Stimulated activated CD4-positive, alpha-beta T cell treated with anti-CD3 and anti-CD28 coated beads, Interleukin-2, amount 100 ng/mL, for 4 hours (primary cell): ENCODE measurements around the gene PMPCA.

Experiments used
- DNase-seq: peaks from one replicate; pipeline ENCODE4 v3.0.0-alpha.2; 2020; ENCODE audit warnings: low read depth

The PMPCA gene, protein sequence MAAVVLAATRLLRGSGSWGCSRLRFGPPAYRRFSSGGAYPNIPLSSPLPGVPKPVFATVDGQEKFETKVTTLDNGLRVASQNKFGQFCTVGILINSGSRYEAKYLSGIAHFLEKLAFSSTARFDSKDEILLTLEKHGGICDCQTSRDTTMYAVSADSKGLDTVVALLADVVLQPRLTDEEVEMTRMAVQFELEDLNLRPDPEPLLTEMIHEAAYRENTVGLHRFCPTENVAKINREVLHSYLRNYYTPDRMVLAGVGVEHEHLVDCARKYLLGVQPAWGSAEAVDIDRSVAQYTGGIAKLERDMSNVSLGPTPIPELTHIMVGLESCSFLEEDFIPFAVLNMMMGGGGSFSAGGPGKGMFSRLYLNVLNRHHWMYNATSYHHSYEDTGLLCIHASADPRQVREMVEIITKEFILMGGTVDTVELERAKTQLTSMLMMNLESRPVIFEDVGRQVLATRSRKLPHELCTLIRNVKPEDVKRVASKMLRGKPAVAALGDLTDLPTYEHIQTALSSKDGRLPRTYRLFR

DNA sequence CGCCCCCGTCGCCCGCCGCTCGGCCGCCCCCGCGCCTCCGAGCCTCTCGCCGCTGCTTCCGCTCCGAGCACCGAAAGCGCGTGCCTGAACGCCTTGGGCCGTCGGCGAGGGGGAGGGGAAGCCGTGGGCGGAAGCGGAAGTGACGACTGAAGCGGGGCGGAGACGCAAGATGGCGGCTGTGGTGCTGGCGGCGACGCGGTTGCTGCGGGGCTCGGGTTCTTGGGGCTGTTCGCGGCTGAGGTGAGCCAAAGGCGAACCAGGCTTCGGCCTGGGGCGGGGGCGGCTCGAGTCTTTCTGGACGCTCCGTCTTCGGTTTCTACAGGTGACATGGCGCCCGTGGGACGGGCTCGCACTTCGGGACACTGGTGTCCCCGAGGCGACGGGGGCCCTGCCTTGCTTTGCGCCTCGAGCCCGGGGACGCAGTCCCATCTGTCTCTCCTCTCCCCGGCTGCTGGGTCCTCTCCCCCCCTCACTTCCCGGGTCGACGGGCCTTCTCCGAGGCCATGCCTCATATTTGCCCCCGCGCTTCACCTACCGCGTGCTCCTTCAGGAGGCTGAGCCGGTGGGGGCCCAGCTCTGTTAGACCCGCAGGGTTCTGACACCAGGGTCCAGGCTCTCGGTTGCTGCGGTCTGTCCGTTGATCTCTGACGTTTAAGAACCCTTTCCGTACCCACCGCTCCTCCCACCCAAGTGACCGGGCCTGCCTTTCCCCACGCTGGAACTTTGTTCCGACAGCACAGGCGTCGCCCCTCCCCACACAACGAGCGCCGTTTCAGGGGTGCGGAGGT lies at the start of gene PMPCA, which contains the start of gene ENTR1:
PMPCA (plus strand) TSS at position 159 of the 788 bp plus-strand sequence; CDS start at position 170, 11 bp downstream.
ENTR1 (minus strand) TSS at position 115 of the 788 bp plus-strand sequence. CDS start 217 bp downstream, outside the sequence.
- peak; percentile 97 for DNase-seq

DNA sequence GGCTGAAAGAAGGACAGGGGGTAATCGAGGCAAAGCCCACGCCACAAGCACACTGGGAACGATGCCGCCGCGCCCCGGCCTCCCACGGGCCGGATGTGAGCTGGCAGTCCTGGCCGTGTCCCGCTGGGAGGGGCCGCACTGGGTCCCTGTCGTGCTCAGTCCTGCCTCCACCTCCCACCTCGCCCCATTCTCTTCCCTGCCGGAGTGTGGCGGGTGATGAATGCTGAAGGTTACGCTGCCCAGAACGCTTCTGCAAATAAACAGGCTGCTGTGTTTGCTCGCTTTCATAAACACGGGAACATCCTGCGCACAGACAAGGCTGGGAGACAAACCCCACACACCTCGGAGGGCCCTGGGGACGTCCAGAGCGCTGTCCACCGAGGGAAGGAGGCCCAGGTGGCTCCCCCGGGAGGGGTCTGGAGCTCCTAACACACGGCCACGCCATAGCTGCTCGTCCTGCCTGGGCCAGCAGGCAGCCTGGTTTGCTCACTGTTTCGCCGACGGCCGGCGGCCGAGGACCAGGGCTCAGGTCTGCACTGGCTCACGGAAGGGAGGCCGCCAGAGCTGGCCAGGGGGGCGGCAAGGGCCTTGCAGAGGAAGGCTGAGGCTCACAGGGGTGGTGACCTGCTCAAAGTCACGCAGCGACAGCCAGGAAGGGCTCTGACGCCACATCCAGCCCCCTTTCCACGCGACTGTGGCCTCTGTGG lies 49.3 kb upstream of the PMPCA start:
- no peak for DNase-seq

DNA sequence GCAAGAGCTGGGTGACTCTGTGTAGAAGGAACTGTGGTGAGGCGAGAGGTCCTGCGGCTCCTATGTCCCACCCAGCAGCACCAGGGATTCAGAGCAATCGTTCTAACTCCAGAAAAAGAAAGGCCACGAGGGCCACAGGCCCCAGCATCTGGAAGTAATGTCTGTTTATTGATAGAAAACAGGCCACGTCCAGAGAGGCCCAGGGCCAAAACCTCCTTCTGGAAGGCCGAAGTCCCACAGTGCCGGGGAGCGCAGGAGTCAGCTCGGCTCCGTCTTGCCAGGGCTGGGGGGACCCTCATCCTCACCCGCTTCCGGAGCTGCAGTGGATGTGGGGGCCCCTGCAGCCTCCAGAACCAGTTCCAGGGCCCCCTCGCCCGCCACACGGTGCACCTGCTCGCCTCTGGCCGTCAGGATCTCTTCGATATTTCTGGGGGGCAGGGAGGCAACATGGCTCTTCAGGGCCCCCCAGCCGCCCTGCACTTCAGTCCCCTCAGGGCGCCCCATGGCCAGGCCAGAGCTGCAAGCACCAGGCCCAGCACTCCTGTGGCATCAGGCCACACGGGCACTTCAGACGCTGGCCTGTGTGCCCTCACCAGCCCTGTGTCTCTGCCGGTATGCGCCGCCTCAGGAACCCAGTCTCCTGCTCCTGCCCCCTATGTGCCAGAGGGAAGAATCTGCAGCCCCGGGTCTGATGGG lies 48.6 kb upstream of the PMPCA start:
- no peak for DNase-seq

DNA sequence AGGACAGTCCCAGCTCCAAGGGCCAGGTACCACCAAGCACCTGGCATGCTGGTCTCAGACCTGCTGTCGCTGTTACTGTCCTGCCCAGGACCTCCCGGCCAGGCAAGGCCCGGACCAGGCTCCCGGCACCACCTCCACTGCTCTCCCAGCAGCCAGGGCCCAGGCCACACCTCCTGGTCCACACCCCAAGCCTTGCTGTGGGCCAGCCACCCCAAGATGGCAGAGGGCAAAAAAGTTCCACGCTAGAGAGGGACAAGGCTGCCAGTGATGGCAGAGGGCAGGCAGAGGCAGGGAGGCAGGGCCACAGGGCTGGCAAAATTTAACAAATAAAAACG lies 48.0 kb upstream of the PMPCA start:
- DNase-seq = no peak

DNA sequence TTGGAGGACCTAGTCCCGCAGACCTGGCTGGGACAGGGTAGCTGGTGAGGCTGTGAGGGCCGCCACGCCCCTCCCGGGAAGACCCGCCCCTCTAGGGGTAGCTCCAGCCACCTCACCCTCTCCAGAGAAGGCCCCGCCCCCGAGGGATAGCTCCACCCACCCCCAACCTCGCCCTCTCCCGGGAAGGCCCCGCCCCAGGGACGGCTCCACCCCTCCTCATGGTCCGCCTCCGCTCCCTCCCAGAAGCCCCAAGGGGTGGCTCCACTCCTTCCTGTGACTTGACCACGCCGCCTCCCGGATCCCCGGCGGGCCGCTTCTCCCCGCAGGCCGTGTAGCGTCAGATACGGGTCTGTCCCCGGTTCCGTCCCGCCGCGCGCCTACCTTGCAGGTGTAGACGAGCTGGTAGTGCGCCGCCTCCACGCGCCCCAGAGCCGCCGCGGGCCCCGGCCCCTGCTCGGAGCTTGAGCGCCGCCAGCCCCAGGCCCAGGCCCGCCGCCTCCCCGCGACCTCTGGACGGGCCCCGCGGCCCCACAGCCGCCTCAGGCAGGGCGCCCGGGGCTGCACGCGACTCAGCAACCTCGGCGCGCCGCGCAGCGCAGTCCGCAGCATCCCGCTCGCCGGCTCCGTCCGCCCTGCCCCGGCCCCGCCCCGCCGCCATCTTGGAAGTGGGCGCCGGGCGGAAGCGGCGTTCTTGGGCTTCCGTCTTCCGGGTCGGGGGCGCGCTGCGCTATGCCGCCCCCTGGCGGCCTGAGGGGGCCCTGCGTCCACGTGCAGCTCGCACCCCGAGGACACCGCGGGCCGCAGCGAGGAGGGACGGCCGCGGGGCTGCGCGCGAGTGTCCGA lies 47.1 kb upstream of the PMPCA start, which contains the start of gene DNLZ:
DNLZ (minus strand) TSS at position 639 of the 843 bp plus-strand sequence; CDS start at position 609, 30 bp downstream.
- peak; percentile 94 for DNase-seq

DNA sequence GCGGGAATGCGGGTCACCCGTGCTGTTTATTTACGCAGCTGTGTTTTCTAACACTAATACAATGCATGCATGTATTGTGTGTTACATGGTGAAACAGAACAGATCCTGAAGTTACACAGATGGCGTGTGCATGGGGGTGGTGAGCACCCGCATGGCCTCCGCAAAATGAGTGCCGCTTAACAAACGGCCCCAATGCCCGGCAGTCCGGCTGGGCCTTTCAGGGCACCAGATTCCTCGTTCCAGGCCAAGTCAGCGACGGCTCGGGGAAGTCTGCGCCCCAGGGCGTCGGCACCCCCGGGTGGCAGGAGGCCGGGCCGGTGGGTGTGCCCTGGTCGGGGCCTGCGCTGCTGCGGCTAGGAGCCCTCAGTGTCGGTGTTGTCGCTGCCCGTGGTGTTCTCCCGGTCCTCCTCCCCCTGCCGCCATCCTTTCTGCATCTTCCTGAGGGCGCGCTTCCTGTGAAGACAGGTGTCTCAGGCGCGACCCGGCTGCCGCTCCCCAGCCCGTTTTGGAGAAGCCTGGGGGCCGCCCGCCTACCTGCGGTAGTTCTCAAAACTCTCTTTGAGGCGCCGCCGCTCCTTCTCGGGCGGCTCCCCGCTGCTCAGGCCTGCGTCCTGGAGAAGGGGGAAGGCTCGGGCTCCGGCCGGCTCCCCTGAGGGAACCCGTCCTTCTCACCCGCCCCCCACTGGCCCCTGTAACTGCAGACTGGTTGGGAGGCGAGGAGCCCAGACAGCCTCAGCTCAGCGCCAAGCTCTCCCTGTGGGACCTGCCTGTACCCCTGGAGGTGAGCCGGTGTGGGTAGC lies 46.3 kb upstream of the PMPCA start:
- DNase-seq = no peak

DNA sequence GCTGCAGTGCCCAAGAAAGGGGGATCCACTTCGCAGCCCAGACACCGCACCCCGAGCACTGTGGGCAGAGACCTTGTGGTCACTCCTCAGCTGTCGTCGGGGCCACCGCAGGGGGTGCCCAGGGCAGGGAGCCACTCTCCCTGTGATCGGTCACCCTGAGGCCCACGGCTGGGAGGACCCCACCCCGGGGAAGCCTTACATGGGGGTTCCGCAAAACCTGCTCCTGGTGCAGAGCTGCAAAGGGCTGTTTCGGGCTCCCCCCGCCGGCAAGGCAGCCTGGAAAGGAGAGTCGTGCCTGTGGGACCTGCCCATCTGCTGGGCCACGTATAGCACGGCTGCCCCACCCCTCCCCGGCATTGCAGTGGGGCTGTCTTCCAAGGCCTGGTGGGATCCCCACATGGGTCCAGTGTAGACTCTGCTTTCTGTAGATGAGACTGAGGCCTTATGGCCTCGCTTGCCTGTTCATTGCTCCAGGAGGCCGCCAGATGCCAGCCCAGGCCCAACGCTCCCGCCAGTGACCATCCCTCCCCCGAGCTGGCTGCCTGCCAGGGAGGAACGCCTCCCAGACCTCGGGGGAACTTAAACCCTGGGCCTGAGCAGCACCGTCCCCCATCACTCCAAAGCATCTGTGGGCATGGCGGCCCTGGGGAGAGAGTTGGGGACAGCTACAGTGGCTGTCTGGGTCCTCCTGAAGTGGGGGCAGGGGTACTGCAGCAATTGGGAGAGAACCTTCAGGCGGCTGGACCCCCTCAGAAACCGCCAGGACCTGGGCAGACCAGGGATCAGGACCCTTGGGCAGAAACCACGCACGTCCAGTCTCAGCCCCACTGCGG lies 45.3 kb upstream of the PMPCA start:
- no peak for DNase-seq

DNA sequence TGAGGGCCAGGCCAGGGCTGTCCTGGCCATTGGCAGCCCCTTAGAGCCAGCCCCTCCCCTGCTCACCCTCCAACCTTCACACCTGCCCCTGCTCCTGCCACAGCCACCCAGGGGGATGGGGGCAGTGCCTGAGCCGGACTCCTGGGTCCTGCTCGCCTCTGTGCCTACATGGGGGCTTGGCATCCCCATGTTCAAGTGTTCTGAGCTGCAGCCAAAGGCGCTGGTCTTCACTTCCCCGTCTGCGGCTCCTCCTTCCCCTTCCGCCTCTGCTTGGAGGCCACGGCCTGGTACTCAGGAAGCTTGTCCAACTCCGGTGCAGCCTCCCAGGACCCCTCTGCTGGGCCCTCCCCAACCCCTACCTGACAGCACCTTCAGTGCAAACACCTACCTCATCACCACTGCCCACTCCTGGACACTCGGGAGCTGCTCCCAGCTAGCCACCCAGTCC lies 44.7 kb upstream of the PMPCA start:
- DNase-seq = no peak

DNA sequence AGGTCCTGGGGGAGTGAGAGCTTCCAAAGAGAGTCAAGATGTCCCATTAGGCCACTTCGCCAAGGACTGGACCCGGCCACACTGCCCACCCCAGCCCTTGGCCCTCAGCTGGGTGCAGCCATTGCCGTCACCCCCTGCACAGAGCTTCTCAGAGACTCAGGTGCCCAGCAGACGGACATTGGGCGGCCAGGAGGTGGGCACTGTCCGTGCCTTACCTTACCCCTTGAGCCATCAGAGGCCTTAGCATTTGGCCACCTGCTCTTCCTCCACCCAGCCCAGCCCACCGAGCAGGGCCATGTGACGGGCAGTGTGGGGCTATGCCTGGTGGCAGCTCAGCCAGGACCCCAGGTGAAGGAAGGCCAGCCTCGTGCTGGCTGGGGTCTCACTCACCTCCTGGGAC lies 43.6 kb upstream of the PMPCA start:
- no peak for DNase-seq

DNA sequence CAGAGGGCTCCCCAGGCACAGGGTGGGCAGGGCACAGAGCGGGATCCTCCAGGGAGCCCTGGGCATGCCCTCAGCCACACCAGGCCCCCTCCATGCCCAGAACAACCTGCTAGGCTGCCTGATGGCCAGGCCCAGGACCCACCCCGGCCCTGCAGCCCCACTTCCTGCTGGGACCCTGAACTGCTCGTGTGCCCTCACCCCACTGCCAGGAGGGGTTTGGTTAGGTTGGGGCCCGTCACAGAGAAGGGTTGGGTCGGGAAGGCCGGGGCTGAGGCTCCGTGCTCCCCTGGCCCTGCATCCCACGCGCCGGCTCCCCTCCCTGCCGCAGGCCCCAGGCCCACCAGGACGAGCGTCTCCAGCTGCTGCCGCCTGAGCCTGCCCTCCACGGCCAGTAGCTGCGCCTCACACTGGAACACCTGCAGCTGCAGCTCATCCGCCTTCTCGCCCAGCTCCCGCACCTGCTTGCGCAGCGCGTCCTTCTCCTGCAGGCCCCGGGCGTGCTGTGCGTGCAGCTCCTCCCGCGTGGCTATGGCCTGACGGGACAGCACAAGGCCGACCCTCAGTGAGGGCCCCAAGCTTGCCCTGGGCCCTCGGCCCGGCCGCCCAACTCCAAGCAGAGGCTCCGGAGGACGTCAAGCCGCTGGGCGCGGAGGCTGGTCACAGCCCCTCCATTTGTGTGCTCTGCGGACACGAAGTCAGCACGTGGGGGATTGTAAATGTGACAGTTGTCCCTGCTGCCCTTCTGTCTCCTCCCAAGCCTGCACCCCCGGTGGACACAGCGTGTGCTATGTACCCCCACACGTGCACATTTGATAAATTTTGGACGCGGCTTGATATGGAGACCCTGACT lies 42.9 kb upstream of the PMPCA start:
- no peak for DNase-seq

DNA sequence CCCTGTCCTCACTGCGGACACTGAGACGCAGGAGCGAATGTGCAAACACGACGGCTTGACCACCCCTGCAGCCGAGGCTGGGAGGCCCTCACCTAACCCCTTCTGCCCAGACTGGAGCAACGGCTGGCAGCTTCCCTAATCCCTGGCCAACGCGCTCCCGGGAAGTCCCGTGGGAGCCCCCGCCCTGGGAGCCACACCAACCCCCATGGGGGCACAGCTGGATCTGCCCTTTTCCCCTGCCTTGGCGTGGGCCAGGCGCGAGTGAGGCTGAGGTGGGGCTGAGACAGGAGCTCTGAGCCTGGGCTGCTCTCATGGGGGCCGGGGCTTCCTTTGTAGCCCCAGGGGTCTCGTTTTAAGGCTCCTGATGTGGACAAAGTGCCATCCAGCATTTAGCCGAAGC lies 42.3 kb upstream of the PMPCA start:
- DNase-seq = no peak

DNA sequence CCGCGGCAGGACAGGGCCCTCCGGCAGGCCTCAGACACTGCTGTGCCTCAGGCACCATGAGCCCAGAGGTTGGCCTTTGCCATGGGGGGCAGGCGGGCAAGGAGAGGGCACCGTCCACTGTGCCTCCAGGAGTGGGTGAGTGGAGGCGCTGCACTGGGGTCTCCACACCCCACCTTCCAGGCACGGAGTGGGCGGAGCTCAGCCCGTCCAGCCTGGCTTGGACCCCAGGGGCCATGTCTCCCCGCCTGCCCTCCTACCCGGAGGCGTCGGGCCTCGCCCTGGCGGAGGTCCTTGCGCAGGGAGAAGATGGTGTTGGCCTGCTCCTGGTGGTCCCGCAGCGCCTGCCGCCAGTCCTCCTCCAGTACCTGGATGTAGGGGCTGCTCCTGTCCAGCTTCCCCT lies 40.4 kb upstream of the PMPCA start:
- no peak for DNase-seq

DNA sequence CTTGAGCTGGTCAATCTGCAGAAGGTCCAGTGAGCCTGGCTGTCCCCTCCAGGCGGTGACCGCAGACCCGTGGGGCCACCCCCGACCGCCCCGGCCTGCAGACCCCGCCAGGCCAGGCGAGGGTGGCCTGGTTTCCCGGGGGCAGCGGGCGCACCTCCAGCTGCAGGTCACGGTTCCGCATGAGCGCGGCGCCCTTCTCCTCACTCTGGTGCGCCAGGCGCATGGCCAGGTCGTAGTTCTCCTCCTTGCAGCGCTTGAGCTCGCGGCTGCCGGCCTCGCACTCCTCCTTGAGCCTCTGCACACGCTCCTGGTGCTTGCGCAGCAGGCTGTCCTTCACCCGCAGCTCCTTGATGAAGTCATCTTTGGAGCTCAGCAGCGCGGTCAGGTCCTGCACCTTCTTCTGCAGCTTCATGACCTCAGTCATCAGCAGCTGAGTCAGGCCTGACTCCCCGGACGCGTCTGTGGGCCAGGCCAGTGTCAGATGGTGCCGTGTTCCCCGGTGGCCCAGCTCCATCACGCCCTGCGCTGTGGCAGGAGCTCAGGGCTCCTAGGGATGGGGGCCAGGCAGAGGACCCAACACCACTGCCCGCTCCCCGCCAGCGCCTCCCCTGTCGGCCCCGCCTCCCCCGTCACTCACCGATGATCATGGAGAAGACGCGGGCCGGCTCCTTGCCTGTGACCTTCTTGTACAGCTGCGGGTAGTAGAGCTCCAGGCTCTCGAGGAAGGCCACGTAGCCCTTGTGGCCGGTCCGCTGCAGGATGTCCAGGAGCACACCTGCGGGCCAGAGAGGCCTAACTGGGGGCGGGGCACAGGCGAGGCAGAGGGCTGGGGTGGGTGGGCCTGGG lies 39.5 kb upstream of the PMPCA start:
- no peak for DNase-seq

DNA sequence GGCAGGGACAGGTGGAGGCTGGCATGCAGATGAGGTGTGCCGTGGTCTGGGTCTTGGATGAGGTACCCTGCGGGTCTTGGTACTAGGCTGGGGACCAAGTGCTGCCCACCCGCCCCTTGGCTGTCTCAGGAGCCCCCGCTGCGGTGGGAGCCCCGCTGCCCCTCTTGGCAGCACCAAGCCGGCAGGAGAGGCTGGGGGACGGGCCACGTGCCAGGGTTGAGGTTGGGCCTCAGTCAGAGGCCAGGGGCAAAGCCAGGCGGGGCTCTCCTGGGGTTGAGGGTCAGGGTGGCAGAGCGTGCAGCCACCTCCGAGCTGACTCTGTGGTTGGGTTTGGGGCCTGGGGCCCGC lies 39.0 kb upstream of the PMPCA start:
- DNase-seq = no peak

DNA sequence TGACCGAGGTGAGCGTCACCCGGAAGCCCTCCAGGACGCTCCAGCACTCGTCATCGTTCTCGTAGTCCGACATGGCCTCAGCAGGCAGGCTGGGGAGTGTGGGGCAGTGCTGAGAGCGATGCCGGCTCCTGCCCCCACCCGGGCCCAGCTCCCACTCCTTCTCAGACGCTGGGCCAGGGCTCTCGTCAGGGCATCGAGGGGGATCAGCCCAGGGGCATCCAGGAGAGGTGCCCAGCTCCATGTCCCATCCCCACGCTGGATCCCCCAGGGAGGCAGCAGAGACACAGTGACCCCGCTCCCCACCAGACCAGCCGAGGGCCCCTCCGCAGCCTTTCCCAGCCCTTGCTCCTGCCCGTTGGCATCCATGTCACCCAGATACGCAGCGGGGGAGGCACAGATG lies 38.5 kb upstream of the PMPCA start:
- DNase-seq = no peak

DNA sequence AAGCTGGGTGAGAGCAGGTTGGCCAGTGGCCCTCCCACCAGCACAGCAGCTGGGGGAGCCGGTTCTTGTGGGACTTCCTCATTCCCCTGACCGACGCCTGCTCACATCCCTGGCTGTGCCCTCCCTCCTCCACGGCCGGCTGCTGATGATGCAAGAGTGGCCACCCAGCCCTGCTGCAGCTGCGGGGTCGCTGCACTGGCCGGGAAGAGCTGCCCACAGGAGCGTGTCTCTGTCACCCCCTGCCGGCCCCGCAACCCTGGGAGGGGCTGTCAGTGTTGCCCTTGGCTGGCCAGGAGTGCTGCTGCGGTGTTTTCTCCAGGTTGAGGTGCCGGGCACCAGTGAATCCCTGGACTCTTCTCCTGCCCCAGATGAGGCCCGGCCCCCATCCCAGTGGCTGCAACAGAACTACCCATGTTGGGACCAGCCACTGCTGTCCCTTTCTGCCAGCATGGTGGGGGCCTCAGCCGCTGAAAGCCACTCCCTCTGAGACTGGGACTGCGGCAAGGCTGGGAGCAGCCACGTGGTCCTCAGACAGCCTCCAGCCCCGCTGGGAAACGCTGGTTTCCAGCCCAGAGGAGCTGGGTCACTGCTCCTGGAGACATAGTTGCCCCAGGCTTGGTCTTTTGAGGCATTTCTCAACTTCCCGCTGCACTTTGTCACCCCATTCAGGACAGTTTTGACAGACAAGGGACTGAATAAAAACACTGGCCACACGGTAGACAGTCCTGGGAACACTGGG lies 37.7 kb upstream of the PMPCA start:
- DNase-seq = no peak
